GM12874 (cell line): ENCODE data around the gene DNAH8.
A peak's percentile ranks its signal among the peaks of the same experiment; 100 is the strongest.

Experiments
- TF ChIP-seq, protein P1 (sequence below): IDR thresholded peaks from 2 replicates; pipeline ENCODE4 v1.5.1; 2011; ENCODE audit warnings: low read depth, mild to moderate bottlenecking, control low read depth, low read length, moderate library complexity; ENCODE audit not compliant: insufficient read depth

The DNAH8 gene

GRCh38 chr6:38985839-38986238, 270.7 kb downstream of the DNAH8 start:
- TF ChIP-seq, protein P1, sequence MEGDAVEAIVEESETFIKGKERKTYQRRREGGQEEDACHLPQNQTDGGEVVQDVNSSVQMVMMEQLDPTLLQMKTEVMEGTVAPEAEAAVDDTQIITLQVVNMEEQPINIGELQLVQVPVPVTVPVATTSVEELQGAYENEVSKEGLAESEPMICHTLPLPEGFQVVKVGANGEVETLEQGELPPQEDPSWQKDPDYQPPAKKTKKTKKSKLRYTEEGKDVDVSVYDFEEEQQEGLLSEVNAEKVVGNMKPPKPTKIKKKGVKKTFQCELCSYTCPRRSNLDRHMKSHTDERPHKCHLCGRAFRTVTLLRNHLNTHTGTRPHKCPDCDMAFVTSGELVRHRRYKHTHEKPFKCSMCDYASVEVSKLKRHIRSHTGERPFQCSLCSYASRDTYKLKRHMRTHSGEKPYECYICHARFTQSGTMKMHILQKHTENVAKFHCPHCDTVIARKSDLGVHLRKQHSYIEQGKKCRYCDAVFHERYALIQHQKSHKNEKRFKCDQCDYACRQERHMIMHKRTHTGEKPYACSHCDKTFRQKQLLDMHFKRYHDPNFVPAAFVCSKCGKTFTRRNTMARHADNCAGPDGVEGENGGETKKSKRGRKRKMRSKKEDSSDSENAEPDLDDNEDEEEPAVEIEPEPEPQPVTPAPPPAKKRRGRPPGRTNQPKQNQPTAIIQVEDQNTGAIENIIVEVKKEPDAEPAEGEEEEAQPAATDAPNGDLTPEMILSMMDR, result no peak

DNA sequence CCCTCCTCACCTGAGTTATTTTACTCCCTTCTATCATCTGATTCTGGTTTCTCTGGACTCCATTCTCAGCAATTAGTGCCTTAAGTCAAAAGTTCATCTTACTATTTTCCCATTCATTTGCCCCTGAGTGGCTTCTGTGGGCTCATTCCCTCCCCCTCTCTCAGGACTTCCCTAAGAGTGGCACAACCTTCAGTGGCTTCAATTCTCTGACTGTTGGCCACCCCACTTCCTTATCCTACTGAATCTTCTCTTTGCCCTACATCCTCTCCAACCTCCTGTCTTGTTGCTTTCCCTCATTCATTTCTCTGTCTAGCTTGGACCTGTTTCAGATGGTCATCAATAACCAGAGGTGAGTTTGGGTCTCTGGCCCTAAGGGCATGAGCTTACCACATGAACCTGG, 272.4 kb downstream of the DNAH8 start:
- TF ChIP-seq, protein P1, result no peak

DNA sequence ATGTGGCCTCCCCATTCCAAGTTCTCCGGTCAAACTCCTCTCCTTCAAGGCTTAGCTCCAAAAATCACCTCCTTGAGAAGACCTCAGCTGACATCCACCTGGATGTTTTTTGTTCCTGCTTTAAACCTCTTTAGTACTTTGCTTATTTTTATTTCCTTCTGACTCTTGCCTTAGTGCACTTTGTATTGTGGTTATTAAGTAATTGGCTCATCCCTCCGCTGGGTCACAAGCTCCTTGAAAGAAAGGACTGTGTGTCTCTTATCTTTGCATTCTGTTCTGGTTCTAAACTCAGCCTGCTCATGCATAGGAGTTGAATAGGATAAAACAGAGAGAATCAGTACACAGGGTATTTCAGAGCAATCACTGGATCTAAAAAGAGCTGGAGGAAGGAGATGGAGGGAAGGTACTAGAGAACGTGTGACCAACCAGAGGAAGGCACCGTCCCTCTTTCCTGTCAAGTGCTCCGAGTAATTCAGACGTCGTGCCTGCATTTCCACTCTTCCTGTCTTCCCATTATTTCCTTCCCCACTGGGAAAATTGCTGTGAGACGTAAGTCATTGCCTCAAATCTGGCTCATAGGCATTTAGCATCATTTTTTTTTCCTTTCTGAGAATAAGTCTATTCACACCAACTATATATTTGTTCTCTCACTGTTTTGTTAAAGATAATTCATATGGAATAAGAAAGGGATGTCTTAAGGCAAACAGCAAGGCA, 273.8 kb downstream of the DNAH8 start:
- TF ChIP-seq, protein P1, result no peak

GRCh38 chr6:38990475-38990874, 275.4 kb downstream of the DNAH8 start:
- TF ChIP-seq, protein P1, result no peak

DNA sequence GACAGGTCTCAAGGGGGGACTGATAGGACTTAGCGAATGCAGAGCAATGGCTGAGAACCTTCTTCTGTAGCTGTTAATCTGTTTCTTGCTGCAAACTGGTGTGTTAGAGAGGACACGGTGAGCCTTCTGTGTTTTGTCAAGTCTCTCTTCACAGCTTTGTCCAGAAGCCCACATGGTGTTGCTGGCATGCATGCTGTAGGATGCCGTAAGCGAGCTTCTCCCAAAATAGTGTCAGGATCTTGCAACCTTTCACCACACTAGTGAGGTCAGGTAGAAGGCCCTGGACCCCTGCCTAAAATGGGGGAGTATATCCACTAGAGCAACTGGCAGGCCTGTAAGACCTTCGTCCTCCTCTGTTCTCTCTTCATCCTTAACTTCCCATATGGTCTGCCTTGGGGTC, 281.6 kb downstream of the DNAH8 start:
- TF ChIP-seq, protein P1, result no peak

DNA sequence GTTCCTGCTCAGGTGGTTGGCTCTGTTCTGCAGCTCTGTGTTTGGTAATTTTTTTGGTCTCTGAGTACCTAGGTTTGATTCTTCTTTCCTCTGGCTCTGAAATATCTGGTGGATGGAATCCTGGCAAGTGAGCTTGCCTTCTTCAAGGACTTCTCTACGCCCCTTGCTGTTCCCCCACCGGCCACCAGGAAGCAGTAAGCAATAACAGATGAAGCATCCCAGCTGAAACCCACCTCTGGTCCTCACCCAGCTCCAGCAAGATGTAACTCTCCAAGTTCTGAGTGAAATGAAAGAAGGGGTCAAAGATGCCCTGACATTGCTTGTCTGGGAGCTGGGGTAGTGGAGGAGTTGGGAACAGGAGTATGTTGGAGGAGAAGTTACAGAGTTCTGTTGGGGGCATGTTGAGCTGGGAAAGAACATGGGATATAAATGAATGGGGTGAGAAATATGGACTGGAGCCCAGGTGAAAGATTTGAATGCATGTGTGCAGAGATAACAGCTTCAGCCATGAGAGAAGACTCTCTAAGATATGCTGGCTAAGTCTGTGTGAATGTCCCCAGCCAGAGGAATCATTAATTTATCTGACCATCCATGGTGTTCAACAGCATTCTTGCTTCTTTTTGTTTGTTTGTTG, 282.1 kb downstream of the DNAH8 start:
- TF ChIP-seq, protein P1, result peak; percentile 69

DNA sequence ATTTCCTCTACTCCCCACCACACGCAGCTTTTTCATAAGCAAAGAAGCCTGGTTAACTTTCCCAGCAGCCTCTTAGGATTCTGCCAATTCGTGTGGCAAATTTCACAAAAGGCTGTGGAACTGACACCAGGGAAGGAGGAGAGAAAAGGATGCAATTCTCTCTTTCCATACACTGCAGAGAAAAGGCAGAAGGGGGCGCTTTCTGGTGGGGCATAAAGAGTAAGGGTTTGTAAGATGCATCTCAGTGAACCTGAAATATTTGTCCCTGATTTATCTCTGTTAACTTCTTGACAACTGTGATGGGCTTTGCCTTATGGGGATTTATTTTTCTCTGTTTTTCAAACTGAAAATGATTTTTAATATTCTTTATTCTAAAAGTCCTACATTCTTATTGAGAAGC, 288.0 kb downstream of the DNAH8 start:
- TF ChIP-seq, protein P1, result peak; percentile 26; the same call in 1 of the 2 replicates
